Activated naive CD4-positive, alpha-beta T cell treated with anti-CD3 and anti-CD28 coated beads, Interleukin-2, amount 50 U/mL, for 16 hours (primary cell): ENCODE measurements around the gene C3.
A peak's percentile ranks its signal among the peaks of the same experiment; 100 is the strongest.
"Not testable (repeated sequence)": the region's sequence is repeated elsewhere in the genome, so short reads cannot be mapped to it uniquely, and the experiment has no call there.

Experiments
- DNase-seq: peaks from one replicate; pipeline ENCODE4 v3.0.0-alpha.2; 2020

Gene C3

GRCh38 chr19:6720369-6721137 is at the start of gene C3:
Gene C3, minus strand, starts transcription at chr19:6720650. Its CDS starts 61 bp downstream, at chr19:6720589.
- DNase-seq, result no peak

GRCh38 chr19:6769006-6769619 is 48.7 kb upstream of the C3 start:
- DNase-seq, result no peak

GRCh38 chr19:6768236-6768785 is 47.9 kb upstream of the C3 start:
- DNase-seq, result no peak

- peak; percentile 92 for DNase-seq
These were observed 47.1 kb upstream of the C3 start, which contains the start of gene SH2D3A for GRCh38 chr19:6767357-6768235. Gene SH2D3A, minus strand, starts transcription at chr19:6767435. Its CDS starts 3,687 bp downstream, at chr19:6763748.

- no peak for DNase-seq
These were observed 46.6 kb upstream of the C3 start for GRCh38 chr19:6767081-6767356.

GRCh38 chr19:6766357-6767080 is 46.1 kb upstream of the C3 start:
- DNase-seq, result no peak

GRCh38 chr19:6765738-6766356 is 45.4 kb upstream of the C3 start:
- DNase-seq, result no peak

- not testable (repeated sequence) for DNase-seq
These were observed 41.9 kb upstream of the C3 start for GRCh38 chr19:6762253-6762797.

- DNase-seq, result peak; percentile 29
These were observed 40.7 kb upstream of the C3 start for GRCh38 chr19:6761053-6761676.

- no peak for DNase-seq
These were observed 40.2 kb upstream of the C3 start for GRCh38 chr19:6760606-6761005.

GRCh38 chr19:6754653-6755463 is 34.4 kb upstream of the C3 start:
- DNase-seq, result no peak

GRCh38 chr19:6754136-6754535 is 33.7 kb upstream of the C3 start:
- no peak for DNase-seq

- DNase-seq, result peak; percentile 85
These were observed 33.0 kb upstream of the C3 start for GRCh38 chr19:6753178-6754031.

GRCh38 chr19:6752256-6753177 is 32.1 kb upstream of the C3 start:
- DNase-seq, result no peak

- DNase-seq, result no peak
These were observed 30.7 kb upstream of the C3 start for GRCh38 chr19:6751189-6751588.

GRCh38 chr19:6750062-6750461 is 29.6 kb upstream of the C3 start:
- no peak for DNase-seq

- not testable (repeated sequence) for DNase-seq
These were observed 28.1 kb upstream of the C3 start for GRCh38 chr19:6748543-6748942.

GRCh38 chr19:6745965-6746364 is 25.5 kb upstream of the C3 start:
- no peak for DNase-seq
